RWPE2 (cell line): ENCODE measurements around the gene DYNLL1.

Source experiments
- ATAC-seq: fragments of 200-7000 bp; cut with Tn5 transposase; 3 replicates; pipeline ENCODE4 v1.9.1; 2021; ENCODE audit warnings: low read depth
- DNase-seq: peaks from one replicate; pipeline ENCODE4 v3.0.0-alpha.2; 2020; ENCODE audit warnings: low spot score
- H3K27ac ChIP-seq: fragments of 450-650 bp; 2 replicates; pipeline ENCODE4 v1.5.1; 2017; ENCODE audit warnings: mild to moderate bottlenecking; ENCODE audit not compliant: poor library complexity, severe bottlenecking
- H3K27me3 ChIP-seq: fragments of 250-450 bp; sonication (Bioruptor Pico); 2 replicates; pipeline ENCODE4 v1.5.1; 2021; ENCODE audit warnings: mild to moderate bottlenecking, moderate library complexity; ENCODE audit not compliant: insufficient read depth, poor library complexity, severe bottlenecking
- H3K36me3 ChIP-seq: fragments of 250-450 bp; sonication (Bioruptor Pico); 2 replicates; pipeline ENCODE4 v1.5.1; 2020; ENCODE audit warnings: low read depth, mild to moderate bottlenecking, moderate library complexity
- H3K4me1 ChIP-seq: fragments of 250-450 bp; sonication (Bioruptor Pico); 2 replicates; pipeline ENCODE4 v1.5.1; 2021; ENCODE audit warnings: mild to moderate bottlenecking, moderate library complexity; ENCODE audit not compliant: insufficient read depth, poor library complexity, severe bottlenecking
- H3K4me3 ChIP-seq: fragments of 250-450 bp; sonication (Bioruptor Pico); 2 replicates; pipeline ENCODE4 v1.5.1; 2021; ENCODE audit warnings: mild to moderate bottlenecking, moderate library complexity; ENCODE audit not compliant: severe bottlenecking
- H3K9me3 ChIP-seq: fragments of 250-450 bp; sonication (Bioruptor Pico); 2 replicates; pipeline ENCODE4 v1.5.1; 2021; ENCODE audit warnings: mild to moderate bottlenecking, moderate library complexity; ENCODE audit not compliant: severe bottlenecking
- TF ChIP-seq, protein P1 (sequence below): fragments of 450-650 bp; IDR thresholded peaks from one replicate; pipeline ENCODE4 v1.5.1; 2017; ENCODE audit warnings: mild to moderate bottlenecking, moderate library complexity; ENCODE audit not compliant: poor library complexity, severe bottlenecking

Gene DYNLL1

DNA sequence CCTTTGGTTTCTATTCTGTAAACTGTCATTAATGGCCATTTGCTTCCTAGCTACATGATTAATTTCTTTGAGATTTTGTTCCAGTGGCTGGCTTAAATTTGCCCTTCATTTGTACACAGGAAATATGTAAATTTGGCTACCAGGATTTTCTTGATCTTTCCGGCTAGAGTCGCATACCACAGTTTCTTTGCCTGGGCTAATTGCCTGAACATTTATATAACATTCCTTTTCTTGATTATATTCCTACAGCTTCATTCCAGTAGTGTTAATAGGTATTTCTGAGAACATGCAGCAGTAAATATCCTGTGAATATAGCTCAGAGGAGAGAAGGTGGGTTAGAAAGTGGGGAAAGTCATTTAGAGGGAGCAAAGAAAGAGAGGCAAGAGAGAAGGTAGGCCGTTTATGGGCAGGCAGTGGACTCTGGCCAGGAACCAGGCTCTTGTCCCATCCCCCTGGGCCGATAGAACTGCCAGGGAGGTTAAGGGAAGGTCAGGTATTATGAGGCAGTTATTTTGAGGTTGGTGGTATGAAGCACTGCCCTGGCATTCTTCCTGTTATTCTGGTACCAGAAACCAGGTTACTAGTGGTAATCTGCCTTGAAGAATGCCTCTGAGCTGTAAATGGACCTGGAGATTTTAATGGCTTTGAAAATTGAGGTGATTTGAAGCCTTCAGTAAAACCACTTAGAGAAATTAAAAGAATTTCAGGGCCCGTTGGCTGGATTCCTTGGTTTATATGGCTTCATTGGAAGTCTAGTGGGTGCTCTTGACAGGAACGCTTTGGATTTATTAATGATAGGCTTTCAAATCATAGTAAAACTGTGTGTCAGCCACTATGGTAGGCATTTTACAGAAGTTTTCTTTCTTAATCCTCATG is 42.6 kb downstream of the DYNLL1 start:
- DNase-seq (no peak), ATAC-seq (peak; percentile 60)
- TF ChIP-seq, protein P1, sequence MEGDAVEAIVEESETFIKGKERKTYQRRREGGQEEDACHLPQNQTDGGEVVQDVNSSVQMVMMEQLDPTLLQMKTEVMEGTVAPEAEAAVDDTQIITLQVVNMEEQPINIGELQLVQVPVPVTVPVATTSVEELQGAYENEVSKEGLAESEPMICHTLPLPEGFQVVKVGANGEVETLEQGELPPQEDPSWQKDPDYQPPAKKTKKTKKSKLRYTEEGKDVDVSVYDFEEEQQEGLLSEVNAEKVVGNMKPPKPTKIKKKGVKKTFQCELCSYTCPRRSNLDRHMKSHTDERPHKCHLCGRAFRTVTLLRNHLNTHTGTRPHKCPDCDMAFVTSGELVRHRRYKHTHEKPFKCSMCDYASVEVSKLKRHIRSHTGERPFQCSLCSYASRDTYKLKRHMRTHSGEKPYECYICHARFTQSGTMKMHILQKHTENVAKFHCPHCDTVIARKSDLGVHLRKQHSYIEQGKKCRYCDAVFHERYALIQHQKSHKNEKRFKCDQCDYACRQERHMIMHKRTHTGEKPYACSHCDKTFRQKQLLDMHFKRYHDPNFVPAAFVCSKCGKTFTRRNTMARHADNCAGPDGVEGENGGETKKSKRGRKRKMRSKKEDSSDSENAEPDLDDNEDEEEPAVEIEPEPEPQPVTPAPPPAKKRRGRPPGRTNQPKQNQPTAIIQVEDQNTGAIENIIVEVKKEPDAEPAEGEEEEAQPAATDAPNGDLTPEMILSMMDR = no peak
- Histone ChIP-seq H3K4me1 (peaks cover 36% of the 10 kb centered on the region), H3K36me3 (peaks cover 48% of the 10 kb centered on the region), H3K4me3 (no peak overlapping the region), H3K27me3 (no peaks in the 10 kb centered on the region), H3K27ac (peak overlapping the region; percentile 59), H3K9me3 (no peaks in the 10 kb centered on the region)

DNA sequence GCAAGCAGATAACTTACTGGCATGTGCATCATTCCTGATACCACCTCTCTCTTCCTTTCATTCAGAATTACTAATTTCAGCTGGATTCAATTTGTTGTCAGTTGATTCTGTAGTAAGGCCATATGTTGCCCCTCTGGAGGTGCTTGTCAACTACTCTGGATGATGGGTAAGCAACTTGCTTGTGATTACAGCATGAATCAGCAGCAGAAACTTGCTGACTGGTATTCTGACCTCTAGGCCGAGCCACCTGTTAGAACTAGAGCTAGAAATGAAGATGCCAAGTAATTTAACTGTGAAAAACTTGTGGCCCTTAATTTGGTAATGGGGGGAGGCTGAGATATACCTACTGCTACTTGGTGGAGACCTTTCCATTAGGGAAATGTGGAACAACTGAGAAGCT is 43.4 kb downstream of the DYNLL1 start:
- TF ChIP-seq, protein P1 = no peak
- DNase-seq = no peak
- peaks cover 36% of the 10 kb centered on the region for H3K4me1 ChIP-seq
- no peaks in the 10 kb centered on the region for H3K27me3 ChIP-seq
- no peak overlapping the region for H3K4me3 ChIP-seq
- H3K27ac ChIP-seq = peak overlapping the region; percentile 59
- no peak for ATAC-seq
- H3K9me3 ChIP-seq = no peaks in the 10 kb centered on the region
- H3K36me3 ChIP-seq = peaks cover 48% of the 10 kb centered on the region

DNA sequence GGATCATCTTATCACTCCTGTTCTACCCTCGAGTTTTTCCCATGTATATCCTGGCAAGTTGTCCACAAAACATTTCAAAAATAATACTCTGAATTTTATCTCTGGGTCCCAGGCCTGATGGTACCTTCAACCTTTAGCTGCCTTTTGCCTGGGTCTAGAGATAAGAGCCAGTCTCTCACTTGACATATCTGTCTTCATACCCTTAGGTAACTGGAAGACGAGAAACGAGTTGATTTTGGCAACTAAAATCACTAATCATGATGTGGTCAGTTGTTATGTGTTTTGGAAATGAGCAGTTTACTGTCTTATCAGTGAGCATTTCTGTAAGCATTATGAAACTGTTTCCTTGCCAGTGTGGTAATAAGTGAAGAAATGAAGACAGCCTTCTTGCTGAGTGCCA is 44.5 kb downstream of the DYNLL1 start:
- Histone ChIP-seq H3K36me3 (peaks cover 52% of the 10 kb centered on the region), H3K4me3 (no peak overlapping the region), H3K4me1 (peaks cover 43% of the 10 kb centered on the region), H3K9me3 (no peaks in the 10 kb centered on the region), H3K27ac (no peak overlapping the region), H3K27me3 (no peaks in the 10 kb centered on the region)
- DNase-seq (no peak), ATAC-seq (no peak)
- TF ChIP-seq, protein P1 = no peak

DNA sequence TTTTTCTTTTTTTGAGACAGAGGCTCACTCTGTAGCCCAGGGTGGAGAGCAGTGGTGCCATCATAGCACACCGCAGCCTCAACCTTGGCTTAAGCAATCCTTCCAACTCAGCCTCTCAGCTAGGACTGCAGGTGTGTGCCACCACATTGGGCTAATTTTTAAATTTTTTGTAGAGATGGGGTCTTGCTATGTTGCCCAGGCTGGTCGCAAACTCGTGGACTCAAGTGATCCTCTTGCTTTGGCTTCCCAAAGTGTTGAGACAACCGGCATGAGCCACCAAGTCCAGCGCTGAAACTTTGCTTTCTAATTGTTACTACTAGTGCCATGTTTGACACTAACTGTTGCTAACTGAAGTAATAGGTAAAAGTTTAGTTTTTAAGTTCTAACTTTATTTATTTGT is 46.3 kb downstream of the DYNLL1 start:
- H3K9me3 ChIP-seq = no peaks in the 10 kb centered on the region
- TF ChIP-seq, protein P1 = no peak
- no peaks in the 10 kb centered on the region for H3K27me3 ChIP-seq
- ATAC-seq (no peak), DNase-seq (no peak)
- H3K4me1 ChIP-seq = peaks cover 48% of the 10 kb centered on the region
- peaks cover 51% of the 10 kb centered on the region for H3K36me3 ChIP-seq
- H3K4me3 ChIP-seq = no peak overlapping the region
- no peak overlapping the region for H3K27ac ChIP-seq

DNA sequence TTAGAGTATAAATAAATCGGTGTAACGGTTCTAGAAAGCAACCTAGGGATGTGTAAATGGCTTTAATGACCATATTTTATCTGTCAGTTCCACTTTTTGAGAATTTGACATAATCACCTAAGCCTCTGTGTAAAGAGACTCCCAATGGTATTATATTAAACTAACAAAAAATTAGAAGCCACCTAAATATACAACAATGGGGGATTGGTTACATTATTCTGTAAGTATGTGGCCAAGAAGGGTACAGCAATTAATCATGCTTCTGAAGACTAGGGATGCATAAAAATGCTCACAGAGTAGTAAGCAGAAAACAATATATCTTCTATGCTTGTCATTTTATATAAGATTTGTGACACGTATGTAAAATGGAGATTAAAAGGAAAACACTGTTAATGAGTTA is 48.8 kb downstream of the DYNLL1 start:
- peaks cover 55% of the 10 kb centered on the region for H3K36me3 ChIP-seq
- DNase-seq (no peak), ATAC-seq (no peak)
- H3K9me3 ChIP-seq = no peaks in the 10 kb centered on the region
- H3K27me3 ChIP-seq = no peaks in the 10 kb centered on the region
- peak overlapping the region; percentile 60 for H3K27ac ChIP-seq
- H3K4me1 ChIP-seq = peaks cover 35% of the 10 kb centered on the region
- H3K4me3 ChIP-seq = no peak overlapping the region
- TF ChIP-seq, protein P1 = no peak
